Endothelial cell of umbilical vein (primary cell): Measurements from ENCODE around the gene DLEC1. TPM values are rescaled to one million over a fixed set of nuclear protein-coding genes. Genes with fewer than 3 reads are reported as not detected.

Experiments
- BruUV-seq: library from RNA; stranded (reverse); fragments of 400-500 nt; replicated peaks from 2 replicates; lab custom pipeline; 2021; lab: Mats Ljungman, UMichigan
- CTCF ChIA-PET: fragments of 300-600, 350-600 bp; sonication (Branson Sonifier 250); formaldehyde crosslinking; loops from one replicate; lab custom pipeline; 2021; ENCODE audit warnings: antibody characterized with exemption, inconsistent platforms; lab: Charles Lee
- POLR2A ChIA-PET: fragments of 300-600, 350-600 bp; sonication (Branson Sonifier 250); formaldehyde crosslinking; loops from one replicate; lab custom pipeline; 2021; ENCODE audit warnings: antibody characterized with exemption, inconsistent platforms; lab: Charles Lee
- DNase-seq: peaks from one replicate; pipeline ENCODE4 v3.0.0-alpha.2; 2011; ENCODE audit warnings: low read depth, low spot score
- FAIRE-seq: peaks from 2 replicates; lab custom pipeline; 2011; peaks lifted over from hg19 to GRCh38; lab: Jason Lieb, UNC
- H2AFZ ChIP-seq: 2 replicates; pipeline ENCODE4 v1.6.0; 2012; ENCODE audit warnings: low read depth, low read length, control low read depth, inconsistent platforms
- H3K27ac ChIP-seq: 2 replicates; pipeline ENCODE4 v1.5.1; 2011; ENCODE audit warnings: low read depth, mild to moderate bottlenecking, control low read depth, low read length, moderate library complexity; ENCODE audit not compliant: insufficient read depth
- H3K27me3 ChIP-seq, 2 experiments: 2 replicates each; pipeline versions ENCODE4 v1.6.0 to v1.6.1; 2011; ENCODE audit warnings: low read length in 2 of 2, mixed read lengths in 1 of 2; ENCODE audit not compliant: control insufficient read depth in 2 of 2, insufficient read depth in 2 of 2
- H3K36me3 ChIP-seq, 2 experiments: 2 replicates in 1 of 2; 3 replicates in 1 of 2; pipeline ENCODE4 v1.5.1; 2011; ENCODE audit warnings: low read length in 2 of 2, mild to moderate bottlenecking in 1 of 2, moderate library complexity in 1 of 2; ENCODE audit not compliant: control insufficient read depth in 2 of 2, insufficient read depth in 2 of 2; ENCODE audit errors: extremely low read depth in 1 of 2
- H3K4me1 ChIP-seq: 3 replicates; pipeline ENCODE4 v1.5.1; 2011; ENCODE audit warnings: mild to moderate bottlenecking, low read length; ENCODE audit not compliant: control insufficient read depth, insufficient read depth; ENCODE audit errors: extremely low read depth
- H3K4me2 ChIP-seq: 2 replicates; pipeline ENCODE4 v1.6.1; 2011; ENCODE audit warnings: low read length, control low read depth, mixed read lengths; ENCODE audit not compliant: insufficient read depth
- H3K4me3 ChIP-seq, 3 experiments: fragments of 200-600 bp in 1 of 3; sonication (generic), shearing (Covaris generic) in 1 of 3; replicated peaks in 1 of 3; 2 replicates each; pipeline ENCODE4 v1.5.1; 2011 to 2016; ENCODE audit warnings: control low read depth in 3 of 3, low read length in 3 of 3, mild to moderate bottlenecking in 2 of 3, inconsistent platforms in 1 of 3, low read depth in 1 of 3, moderate library complexity in 1 of 3; ENCODE audit not compliant: insufficient read depth in 1 of 3
- H3K79me2 ChIP-seq: 2 replicates; pipeline ENCODE4 v1.6.0; 2012; ENCODE audit warnings: low read length, inconsistent platforms; ENCODE audit not compliant: control insufficient read depth, insufficient read depth
- H3K9ac ChIP-seq: replicated peaks from 2 replicates; pipeline ENCODE3; 2011; ENCODE audit warnings: low read length, control low read depth; ENCODE audit not compliant: insufficient read depth; ENCODE audit errors: extremely low read depth
- H3K9me1 ChIP-seq: replicated peaks from 3 replicates; pipeline ENCODE4 v1.6.0; 2011; ENCODE audit warnings: mild to moderate bottlenecking, low read length; ENCODE audit not compliant: control insufficient read depth, insufficient read depth; ENCODE audit errors: extremely low read depth
- H3K9me3 ChIP-seq: replicated peaks from 2 replicates; pipeline ENCODE4 v1.5.1; 2012; ENCODE audit warnings: low read length, inconsistent platforms; ENCODE audit not compliant: control insufficient read depth, insufficient read depth
- H4K20me1 ChIP-seq: replicated peaks from 2 replicates; pipeline ENCODE3; 2011; ENCODE audit warnings: mild to moderate bottlenecking, low read length; ENCODE audit not compliant: control insufficient read depth, insufficient read depth; ENCODE audit errors: extremely low read depth
- CTCF ChIP-seq, 2 donors: IDR thresholded peaks; 1 replicate in 1 of 2; 2 replicates in 1 of 2; pipeline ENCODE4 v1.5.1; 2011; ENCODE audit warnings: low read length in 2 of 2, mild to moderate bottlenecking in 2 of 2, moderate library complexity in 2 of 2, control low read depth in 1 of 2, inconsistent platforms in 1 of 2, low read depth in 1 of 2; ENCODE audit not compliant: insufficient read depth in 1 of 2; ENCODE audit errors: extremely low read depth in 1 of 2
- EZH2 ChIP-seq: IDR thresholded peaks from 2 replicates; pipeline ENCODE4 v1.6.1; 2012; ENCODE audit warnings: borderline replicate concordance, low read depth, mild to moderate bottlenecking, moderate library complexity, low read length, inconsistent platforms; ENCODE audit not compliant: severe bottlenecking
- JUN ChIP-seq: IDR thresholded peaks from 2 replicates; pipeline ENCODE4 v1.6.1; 2011; ENCODE audit warnings: borderline replicate concordance, low read depth; ENCODE audit not compliant: insufficient read length, insufficient read depth
- MAX ChIP-seq: IDR thresholded peaks from 2 replicates; pipeline ENCODE4 v1.6.1; 2011; ENCODE audit not compliant: insufficient read depth, insufficient read length
- MYC ChIP-seq: IDR thresholded peaks from one replicate; pipeline ENCODE4 v1.6.1; 2011; ENCODE audit warnings: mild to moderate bottlenecking, low read depth, low read length
- POLR2A ChIP-seq: IDR thresholded peaks from 2 replicates; pipeline ENCODE4 v1.6.1; 2012; ENCODE audit warnings: low read depth, mild to moderate bottlenecking, control low read depth, low read length
- POLR2AphosphoS5 ChIP-seq: IDR thresholded peaks from 2 replicates; pipeline ENCODE4 v1.6.1; 2012; ENCODE audit warnings: low read depth, mild to moderate bottlenecking, control low read depth, low read length, moderate library complexity; ENCODE audit not compliant: insufficient read depth
- dilution Hi-C: fragments of 300-500 bp; cut with MboI; formaldehyde crosslinking; loops from one replicate; pipeline ENCODE4 v1.15.0; 2019; ENCODE audit warnings: low sequenced_read_pairs; ENCODE audit not compliant: extremely low pct_ligation_motif_present
- intact Hi-C: fragments of 100-400 bp; cut with micrococcal nuclease; formaldehyde crosslinking; loops from one replicate; pipeline ENCODE4 v1.10.0; 2022
- polyA plus RNA-seq, 4 experiments: library from polyadenylated mRNA; depleted of rRNA in 3 of 4; stranded (reverse) in 3 of 4; unstranded in 1 of 4; fragments of >200 nt; gene quantifications; 2 replicates each; pipeline versions ENCODE4 v1.2.1 to v1.2.3, GENCODE V29; 2011 to 2012; ENCODE audit warnings: missing spikeins in 1 of 4
- total RNA-seq: library from RNA; stranded (reverse); gene quantifications from 2 replicates; pipeline ENCODE4 v1.2.3, GENCODE V29; 2021

Gene DLEC1
- total and polyA plus RNA-seq, 2 donors (not counting 3 experiments of a cell fraction or from before 2014, with no cell fraction given) = not detected

- ChIA-PET POLR2A (no interaction called here), CTCF (interaction anchor here (0.6 to 1.6 kb wide), 27 partner anchors 12 to 654 kb away, joined by 3 to 68 read pairs (median 4); partner anchors contain the start of genes ACAA1, PLCD1 and XYLB)
- Histone ChIP-seq H3K36me3 (peaks cover 0 to 3% of the 10 kb centered on the region in 2 experiments), H3K27ac (no peak overlapping the region), H3K9me1 (no peaks in the 10 kb centered on the region), H3K9ac (no peak overlapping the region), H3K4me2 (no peak overlapping the region), H3K4me3 (no peak overlapping the region), H3K9me3 (no peaks in the 10 kb centered on the region), H3K79me2 (no peaks in the 10 kb centered on the region), H2AFZ (no peak overlapping the region), H3K4me1 (peaks cover 15% of the 10 kb centered on the region), H3K27me3 (no peaks in the 10 kb centered on the region), H4K20me1 (no peaks in the 10 kb centered on the region)
- DNase-seq (peak; percentile 84), FAIRE-seq (peak; percentile 97)
- BruUV-seq = no TSS peak
- intact Hi-C loops = no loop called here
- TF ChIP-seq POLR2AphosphoS5 = no peak
- TF ChIP-seq CTCF (IDR thresholded peaks at IDR 0.05; ENCODE audit: extremely low read depth in 1 of 2, insufficient read depth in 1 of 2, low read depth in 1 of 2, low read length in 2 of 2) = peak; percentile 90
- no peak for TF ChIP-seq POLR2A
- TF ChIP-seq EZH2 = no peak
- no peak for TF ChIP-seq JUN
- peak; percentile 98 for TF ChIP-seq MAX
- TF ChIP-seq MYC = peak; percentile 98
- dilution Hi-C loops = no loop called here
Measured at GRCh38 chr3:37996785-37997301, 42.2 kb upstream of the DLEC1 start.
